ENCODE data around the gene ITGB2.

DNA sequence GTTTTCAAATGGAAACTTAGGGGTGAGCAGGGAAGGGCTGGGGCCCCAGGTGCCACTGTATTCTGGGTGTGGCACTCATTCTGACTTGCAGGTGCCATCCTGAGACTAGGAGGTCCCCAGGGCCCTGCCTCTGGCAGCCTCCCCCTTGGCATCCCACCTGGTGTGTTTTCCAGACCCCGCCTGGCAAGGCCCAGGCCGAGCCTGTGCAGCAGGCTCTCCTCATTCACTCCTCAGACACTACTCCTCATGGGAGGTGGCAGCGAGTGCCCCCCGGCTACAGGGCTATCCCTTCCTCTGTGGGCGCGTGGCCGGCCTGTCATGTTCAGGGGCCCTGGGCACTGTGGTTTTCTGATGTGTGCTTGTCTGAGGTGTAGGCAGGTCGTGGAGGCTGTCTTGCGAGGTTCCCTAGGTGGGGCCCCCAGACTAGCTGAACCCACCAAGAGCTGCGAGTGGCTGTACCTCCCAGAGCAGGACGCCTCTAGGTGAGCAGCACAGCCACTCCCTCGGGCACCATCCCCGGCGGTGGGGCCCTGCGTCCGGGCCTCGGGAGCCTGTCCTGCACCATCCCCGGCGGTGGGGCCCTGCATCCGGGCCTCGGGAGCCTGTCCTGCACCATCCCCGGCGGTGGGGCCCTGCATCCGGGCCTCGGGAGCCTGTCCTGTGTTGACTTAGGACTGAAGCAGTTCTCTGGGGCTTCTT is 32.4 kb upstream of the ITGB2 start:
- no peak for TF ChIP-seq EP300 (IDR thresholded peaks at IDR 0.05; ENCODE audit: borderline replicate concordance)
- TF ChIP-seq TEAD4 (IDR thresholded peaks at IDR 0.05) = no peak
- no peak for TF ChIP-seq FOXM1 (IDR thresholded peaks at IDR 0.05; ENCODE audit: borderline replicate concordance, low read depth)
- TF ChIP-seq, protein P1, sequence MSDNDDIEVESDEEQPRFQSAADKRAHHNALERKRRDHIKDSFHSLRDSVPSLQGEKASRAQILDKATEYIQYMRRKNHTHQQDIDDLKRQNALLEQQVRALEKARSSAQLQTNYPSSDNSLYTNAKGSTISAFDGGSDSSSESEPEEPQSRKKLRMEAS (IDR thresholded peaks at IDR 0.05) = no peak
- no peak for TF ChIP-seq ZBTB7A (IDR thresholded peaks at IDR 0.05; ENCODE audit: low read depth)
- TF ChIP-seq TAF1 (IDR thresholded peaks at IDR 0.05; ENCODE audit: low read depth) = no peak
- TF ChIP-seq TCF12 (IDR thresholded peaks at IDR 0.05; ENCODE audit: low read depth) = no peak
- no peak for TF ChIP-seq YY1 (IDR thresholded peaks at IDR 0.05; ENCODE audit: low read depth)
- no peak for TF ChIP-seq CEBPB (IDR thresholded peaks at IDR 0.05)
- TF ChIP-seq NFIC (IDR thresholded peaks at IDR 0.05) = no peak
- TF ChIP-seq, protein P2, sequence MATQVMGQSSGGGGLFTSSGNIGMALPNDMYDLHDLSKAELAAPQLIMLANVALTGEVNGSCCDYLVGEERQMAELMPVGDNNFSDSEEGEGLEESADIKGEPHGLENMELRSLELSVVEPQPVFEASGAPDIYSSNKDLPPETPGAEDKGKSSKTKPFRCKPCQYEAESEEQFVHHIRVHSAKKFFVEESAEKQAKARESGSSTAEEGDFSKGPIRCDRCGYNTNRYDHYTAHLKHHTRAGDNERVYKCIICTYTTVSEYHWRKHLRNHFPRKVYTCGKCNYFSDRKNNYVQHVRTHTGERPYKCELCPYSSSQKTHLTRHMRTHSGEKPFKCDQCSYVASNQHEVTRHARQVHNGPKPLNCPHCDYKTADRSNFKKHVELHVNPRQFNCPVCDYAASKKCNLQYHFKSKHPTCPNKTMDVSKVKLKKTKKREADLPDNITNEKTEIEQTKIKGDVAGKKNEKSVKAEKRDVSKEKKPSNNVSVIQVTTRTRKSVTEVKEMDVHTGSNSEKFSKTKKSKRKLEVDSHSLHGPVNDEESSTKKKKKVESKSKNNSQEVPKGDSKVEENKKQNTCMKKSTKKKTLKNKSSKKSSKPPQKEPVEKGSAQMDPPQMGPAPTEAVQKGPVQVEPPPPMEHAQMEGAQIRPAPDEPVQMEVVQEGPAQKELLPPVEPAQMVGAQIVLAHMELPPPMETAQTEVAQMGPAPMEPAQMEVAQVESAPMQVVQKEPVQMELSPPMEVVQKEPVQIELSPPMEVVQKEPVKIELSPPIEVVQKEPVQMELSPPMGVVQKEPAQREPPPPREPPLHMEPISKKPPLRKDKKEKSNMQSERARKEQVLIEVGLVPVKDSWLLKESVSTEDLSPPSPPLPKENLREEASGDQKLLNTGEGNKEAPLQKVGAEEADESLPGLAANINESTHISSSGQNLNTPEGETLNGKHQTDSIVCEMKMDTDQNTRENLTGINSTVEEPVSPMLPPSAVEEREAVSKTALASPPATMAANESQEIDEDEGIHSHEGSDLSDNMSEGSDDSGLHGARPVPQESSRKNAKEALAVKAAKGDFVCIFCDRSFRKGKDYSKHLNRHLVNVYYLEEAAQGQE (IDR thresholded peaks at IDR 0.05; ENCODE audit: low read depth) = no peak
- TF ChIP-seq RAD21 (IDR thresholded peaks at IDR 0.05; ENCODE audit: low read depth) = no peak
- no peak for TF ChIP-seq CREB1 (IDR thresholded peaks at IDR 0.05; ENCODE audit: low read depth)

Data from Ishikawa (cell line).